NCI-H524 treated with DMSO at 0.1 percent for 48 hours (cell line): Measurements from ENCODE around the gene RFT1.

ENCODE experiments used
- DNase-seq: peaks from one replicate; lab custom pipeline; 2025; lab: John Stamatoyannopoulos, UW

The RFT1 gene

GRCh38 chr3:53130179-53131061 lies at the start of gene RFT1:
TSS of gene RFT1 (minus strand) at chr3:53130435. CDS start at chr3:53130400, 35 bp downstream.
- DNase-seq = peak; percentile 63

- DNase-seq = no peak
These were observed 49.3 kb upstream of the RFT1 start for GRCh38 chr3:53179580-53179979.

GRCh38 chr3:53178246-53178645 lies 48.0 kb upstream of the RFT1 start:
- DNase-seq = no peak

GRCh38 chr3:53175613-53176540 lies 45.6 kb upstream of the RFT1 start:
- no peak for DNase-seq

- DNase-seq = no peak
These were observed 44.4 kb upstream of the RFT1 start for GRCh38 chr3:53174346-53175250.

GRCh38 chr3:53173107-53173506 lies 42.9 kb upstream of the RFT1 start:
- no peak for DNase-seq

- DNase-seq = no peak
These were observed 41.7 kb upstream of the RFT1 start for GRCh38 chr3:53171827-53172505.

GRCh38 chr3:53171064-53171418 lies 40.8 kb upstream of the RFT1 start:
- DNase-seq = no peak

DNA sequence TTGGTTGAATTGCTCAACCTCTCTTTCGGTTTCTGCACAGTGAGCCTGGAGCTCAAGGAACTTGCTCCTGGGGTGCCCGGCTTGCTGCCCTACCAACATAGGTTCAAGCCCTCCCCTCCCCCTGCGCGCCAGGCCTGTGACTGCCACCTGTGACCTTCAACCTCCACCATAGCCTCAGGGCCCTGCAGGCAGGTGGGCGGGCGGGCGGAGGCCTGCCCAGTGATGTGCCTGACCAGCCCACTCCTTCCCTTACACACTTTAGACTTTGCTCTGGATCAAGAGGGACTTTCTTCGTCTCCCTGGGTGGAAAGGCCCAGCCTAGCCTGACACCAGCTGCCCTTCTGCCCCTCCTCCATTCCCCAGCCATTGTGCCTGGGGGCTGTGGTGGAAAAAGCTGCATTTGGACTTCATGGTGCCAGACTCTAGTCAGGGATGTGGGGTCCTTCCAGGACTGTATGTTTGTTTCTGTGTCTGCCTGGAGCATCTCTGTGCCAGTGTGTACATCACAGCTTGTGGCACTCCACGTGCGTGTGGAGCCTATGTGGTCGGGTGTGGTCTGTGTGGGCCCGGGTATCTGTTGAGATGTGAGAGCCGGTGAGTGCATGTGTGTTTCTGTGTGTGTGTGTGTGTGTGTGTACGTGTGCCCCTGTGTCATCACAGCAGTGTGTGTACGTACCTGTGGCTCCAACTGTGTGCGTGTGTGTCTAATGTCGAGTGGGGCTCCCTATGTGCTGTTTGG lies 40.3 kb upstream of the RFT1 start:
- no peak for DNase-seq

DNA sequence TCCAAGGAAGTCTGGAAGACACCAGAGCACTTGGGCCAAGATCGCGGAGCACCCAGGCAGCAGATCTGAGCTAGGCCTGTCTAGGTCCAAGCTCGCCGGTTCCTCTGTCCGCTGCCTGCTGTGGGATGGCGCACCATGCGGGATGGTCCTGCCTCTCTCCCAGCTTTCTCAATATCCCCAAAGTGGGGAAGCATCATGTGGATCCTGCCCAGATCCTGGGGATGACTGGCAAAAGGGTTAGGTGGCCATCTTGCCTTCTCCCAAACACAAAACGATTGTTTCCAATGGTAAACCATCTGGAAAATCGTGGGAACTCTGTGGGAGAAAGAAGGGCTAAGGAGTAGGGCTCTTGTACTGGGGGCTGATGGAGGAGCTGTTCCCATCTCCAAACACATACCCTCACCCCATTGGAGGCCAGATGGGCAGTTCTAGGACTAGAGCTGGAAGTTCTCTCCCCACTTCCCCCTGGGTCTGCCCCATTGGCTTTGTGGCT lies 39.6 kb upstream of the RFT1 start:
- DNase-seq = no peak

DNA sequence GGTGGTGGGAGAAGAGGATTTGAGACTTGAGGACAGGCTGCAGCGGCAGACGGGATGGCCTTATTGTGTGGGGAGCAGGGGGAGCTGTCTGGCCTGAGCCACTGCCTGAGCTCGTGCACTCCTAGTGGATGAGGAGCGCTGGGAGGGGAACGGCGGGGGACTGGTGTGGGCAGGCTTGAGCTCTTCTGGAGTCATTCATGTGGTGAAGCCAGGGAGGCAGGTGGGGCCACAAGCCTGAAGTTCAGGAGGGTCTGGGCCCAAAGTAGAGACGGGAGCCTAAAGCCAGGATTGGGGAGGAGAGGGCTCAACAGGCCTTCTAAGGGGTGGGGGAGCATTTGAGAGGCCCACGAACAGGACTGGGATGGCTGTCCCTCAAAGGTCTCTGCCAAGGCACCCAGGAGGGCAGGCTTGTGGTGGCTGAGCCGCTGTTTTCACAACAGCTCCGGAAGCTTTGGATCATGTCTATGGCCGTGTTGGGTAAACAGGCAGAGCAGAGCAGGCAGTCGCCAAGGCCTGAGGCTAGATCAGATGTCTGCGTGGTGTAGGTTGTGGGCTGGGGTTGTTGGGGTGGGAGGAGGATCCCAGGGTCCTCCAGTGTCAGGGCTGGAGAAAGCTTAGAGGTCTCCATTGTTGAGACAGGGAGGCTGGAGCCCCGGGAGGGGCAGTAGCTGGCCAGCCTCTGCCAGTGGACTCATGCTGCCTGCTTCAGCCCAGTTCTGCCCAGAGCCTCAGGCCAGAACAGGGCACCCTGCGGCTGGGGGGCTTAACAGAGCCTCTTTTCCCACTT lies 39.0 kb upstream of the RFT1 start:
- no peak for DNase-seq

GRCh38 chr3:53168175-53168923 lies 38.1 kb upstream of the RFT1 start:
- no peak for DNase-seq

GRCh38 chr3:53167418-53168174 lies 37.4 kb upstream of the RFT1 start:
- DNase-seq = no peak

GRCh38 chr3:53166781-53167291 lies 36.6 kb upstream of the RFT1 start:
- no peak for DNase-seq

DNA sequence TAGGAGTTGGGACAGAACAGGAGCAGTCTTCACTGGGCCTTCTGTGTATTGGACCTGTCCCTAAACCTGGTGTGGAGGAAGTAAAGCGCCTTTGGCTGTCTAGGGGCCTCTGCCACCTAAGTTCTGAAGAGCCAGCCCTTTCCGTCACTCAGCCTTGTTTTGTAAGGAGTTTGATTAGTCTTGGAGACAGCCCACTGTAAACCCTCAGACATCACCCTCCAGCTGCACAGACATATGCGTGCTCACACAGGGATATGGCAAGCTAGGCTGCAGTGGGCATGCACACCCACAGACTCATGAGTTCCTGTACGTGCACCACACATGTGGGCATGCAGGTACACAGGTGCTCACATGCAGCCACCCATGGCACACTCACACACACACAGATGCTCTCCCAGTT lies 36.0 kb upstream of the RFT1 start:
- no peak for DNase-seq

GRCh38 chr3:53164911-53165310 lies 34.7 kb upstream of the RFT1 start:
- no peak for DNase-seq

DNA sequence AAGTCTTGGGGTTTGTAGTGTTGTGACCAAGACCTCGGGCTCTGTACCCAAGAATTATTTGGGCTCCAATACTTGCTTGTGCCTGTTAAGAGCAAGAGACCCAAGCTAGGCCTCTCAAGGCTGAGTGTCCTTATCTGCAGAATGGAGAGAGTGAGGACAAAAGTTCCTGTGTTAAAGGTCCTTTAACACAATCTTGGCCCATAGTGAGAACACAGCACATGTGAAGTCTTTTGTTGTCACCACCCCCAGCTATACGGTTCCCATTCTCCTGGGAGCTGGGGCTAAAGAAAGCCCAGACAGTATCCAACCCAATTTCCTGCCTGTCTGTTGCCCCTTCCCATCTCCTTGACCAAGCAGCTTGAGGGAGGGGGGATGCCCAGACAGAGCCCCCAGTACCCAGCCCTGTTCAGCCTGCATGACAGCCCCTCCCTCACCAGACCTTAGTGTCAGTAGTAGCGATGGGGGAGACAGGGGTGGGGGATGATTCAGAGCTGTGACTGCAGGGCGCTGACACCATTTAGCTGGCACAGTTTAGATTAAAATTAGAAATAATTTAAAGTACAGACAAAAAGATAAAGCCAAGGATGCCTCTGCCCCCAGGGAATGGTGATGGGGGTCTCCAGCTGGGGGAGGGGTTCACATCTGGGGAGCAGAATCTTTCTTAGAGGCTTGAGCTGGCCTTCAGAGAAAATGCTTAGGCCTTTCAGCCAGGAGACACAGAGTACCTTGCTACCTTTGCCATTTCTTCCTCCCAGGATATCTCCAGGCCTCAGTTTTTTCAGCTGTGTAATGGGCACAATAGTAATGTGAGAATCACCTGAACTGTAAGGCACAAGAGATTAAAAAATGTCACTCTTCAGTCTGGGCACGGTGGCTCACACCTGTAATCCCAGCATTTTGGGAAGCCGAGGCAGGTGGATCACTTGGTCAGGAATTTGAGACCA lies 33.5 kb upstream of the RFT1 start:
- no peak for DNase-seq
